Activated CD8-positive, alpha-beta memory T cell treated with anti-CD3 and anti-CD28 coated beads for 24 hours (primary cell): ENCODE measurements around the gene CCDC12.

ENCODE experiments used
- DNase-seq: peaks from one replicate; pipeline ENCODE4 v3.0.0-alpha.2; 2020

CCDC12 gene

DNA sequence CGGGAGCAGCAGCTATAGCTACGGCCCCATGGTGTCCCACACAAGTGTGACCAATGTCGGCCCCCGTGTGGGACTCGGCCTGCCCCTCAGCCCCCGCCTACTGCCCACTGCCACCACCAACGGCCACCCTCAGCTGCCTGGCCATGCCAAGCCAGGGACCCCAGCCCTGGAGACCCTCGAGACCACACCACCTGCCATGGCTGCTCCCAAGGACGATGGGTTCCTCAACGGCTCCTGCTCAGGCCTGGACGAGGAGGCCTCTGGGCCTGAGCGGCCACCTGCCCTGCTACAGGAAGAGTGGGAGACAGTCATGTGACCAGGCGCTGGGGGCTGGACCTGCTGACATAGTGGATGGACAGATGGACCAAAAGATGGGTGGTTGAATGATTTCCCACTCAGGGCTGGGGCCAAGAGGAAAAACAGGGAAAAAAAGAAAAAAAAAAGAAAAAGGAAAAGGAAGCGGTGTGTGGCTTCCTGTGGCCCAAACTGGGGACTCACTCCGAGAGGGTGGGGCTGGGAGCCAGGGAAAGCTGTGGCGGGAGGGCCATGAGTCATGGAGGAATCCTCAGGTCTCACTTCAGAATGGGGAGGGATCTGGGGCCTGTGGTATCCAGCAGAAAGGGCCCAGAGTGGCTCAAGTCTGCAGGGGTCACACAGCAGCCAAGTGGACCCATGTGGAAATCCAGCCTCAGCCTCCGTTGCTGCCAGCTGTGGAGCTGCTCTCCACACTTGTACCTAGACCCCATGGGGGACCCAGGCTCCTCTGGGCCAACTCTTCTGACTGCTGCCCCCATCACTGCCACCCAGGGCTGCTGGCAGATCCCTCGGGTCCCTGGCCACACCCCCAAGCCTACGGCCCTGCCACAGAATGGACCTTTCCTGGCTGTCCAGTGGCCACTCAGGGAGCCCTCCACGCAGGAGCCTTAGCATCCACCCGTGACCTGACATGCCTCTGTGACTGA lies 72.9 kb downstream of the CCDC12 start:
- no peak for DNase-seq

DNA sequence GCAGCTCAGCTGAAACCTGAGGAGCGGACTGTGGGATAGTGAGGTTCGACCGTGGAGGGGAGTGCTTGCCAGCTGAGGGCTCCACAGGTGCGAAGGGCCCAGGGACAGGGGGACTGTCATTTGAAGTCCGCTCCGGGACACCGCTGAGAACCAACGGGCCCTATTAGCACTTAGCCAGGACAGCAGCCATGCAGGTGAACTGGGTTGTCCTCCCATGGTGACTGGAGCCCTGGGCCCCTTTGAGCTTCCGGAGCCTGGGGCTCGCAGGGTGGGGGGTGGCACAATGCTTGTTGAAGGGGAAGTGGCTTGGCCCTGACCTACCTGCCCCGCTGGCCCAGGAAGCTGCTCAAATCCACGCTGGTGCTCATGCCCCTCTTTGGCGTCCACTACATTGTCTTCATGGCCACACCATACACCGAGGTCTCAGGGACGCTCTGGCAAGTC lies 74.3 kb downstream of the CCDC12 start:
- no peak for DNase-seq

DNA sequence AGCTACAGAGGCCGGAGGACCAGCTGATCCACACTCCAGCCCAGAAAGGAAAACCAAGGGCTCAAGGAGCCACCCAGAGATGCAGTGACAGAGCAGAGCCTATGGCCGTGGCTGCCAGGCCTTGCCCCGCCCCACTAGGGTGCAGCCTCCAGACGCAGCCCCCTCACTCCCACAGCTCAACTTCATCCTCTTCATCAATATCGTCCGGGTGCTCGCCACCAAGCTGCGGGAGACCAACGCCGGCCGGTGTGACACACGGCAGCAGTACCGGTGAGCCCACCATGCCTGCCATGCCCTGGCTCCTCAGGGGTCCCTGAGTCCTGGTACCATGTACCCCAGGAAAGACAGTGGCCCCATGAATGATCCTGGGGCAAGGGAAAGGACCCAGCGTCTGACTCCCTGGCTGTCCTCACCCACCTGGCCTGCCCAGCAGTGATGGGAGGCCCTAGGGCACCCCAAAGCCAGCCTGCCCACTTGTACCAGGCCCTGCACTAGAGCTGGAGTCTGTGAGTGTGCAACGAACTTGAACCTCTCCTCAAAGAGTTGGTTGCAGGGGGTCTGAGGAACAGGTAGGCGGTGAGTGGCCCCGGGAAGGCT lies 74.9 kb downstream of the CCDC12 start:
- DNase-seq, result no peak

DNA sequence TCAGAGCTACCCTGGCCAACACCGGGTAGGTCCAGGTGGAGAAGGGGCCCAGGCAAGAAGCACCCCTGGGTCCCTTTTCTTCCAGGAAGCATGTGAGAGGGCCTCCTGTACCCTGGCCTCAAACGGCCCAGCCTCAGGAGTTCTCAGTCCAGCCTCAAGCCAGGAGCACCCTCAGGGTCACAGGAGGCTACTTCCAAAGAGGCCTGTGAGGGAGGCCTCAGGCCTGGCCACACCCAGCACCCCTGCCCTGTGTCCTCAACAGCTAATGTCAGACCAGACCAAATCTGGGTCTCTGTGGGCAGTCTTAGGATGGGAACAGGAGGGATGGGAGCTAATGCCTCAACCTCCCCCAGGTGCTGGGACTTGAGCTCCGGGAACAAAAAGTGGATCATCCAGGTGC lies 75.5 kb downstream of the CCDC12 start:
- no peak for DNase-seq

DNA sequence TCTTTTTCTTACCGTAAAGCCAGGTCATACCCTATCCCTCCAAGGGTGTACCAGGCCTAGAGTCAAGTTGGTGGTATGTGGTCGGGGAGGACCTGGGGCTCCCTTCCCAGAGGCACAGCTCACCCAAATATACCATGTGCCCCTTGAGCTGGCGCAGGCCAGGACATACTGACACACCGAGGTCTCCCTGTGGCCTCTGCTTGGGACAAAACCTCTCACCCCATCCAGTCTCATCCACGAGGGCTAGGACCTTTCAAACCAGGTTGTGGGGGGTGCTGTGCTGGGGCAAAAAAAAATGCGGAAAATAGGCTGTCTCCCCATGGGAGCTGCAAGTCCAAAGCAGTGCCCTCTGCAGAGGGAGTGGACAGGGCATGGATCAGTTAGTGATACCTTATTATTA lies 76.2 kb downstream of the CCDC12 start:
- no peak for DNase-seq

DNA sequence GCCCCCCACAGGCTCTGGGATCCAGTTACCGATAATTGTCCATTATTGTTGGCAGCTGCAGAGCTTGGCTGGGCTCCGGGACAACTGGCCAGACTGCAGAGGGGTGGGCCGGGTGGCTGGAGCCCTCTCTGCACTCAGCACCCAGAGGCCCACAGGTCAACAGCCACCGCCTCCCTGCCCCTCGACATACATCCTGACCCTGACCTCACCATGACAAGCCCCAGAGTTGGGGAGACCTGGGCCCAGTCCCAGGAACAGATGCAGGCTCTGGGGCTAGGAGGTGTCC lies 76.6 kb downstream of the CCDC12 start:
- DNase-seq, result no peak

DNA sequence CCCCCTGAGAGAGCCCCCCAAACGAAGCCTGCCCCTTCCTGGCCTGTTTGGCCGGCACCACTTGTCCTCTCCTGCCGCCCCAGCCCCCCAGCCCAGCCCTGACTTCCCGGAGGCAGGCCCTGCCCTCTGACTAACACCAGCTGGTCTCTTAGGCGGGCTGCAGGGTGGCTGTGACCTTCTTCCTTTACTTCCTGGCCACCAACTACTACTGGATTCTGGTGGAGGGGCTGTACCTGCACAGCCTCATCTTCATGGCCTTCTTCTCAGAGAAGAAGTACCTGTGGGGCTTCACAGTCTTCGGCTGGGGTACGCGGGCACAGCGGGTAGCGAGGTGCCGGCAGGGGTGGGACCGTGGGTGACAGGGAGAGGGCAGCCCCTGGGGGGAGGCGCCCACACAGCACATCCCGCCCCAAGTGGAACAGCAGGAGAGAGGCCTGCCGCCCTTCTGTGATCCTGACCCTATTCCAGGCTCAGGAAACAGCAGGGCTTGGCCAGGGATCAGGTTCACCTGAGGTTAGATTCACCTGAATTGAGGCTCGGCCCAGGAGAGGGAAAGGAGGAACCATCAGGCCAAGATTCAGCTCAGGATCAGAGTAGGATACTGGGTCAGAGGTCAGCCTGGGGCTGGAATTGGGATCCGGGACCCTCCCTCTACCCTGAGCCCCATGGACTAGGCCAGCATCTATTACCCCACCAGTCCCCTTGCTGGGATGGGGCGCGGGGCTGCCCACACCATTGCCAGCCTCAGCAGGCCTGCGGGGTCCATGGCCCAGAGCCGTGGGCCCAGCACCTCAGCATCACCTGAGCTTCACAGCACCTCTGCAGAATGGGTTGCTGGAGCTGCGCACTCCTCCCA lies 77.2 kb downstream of the CCDC12 start:
- no peak for DNase-seq

DNA sequence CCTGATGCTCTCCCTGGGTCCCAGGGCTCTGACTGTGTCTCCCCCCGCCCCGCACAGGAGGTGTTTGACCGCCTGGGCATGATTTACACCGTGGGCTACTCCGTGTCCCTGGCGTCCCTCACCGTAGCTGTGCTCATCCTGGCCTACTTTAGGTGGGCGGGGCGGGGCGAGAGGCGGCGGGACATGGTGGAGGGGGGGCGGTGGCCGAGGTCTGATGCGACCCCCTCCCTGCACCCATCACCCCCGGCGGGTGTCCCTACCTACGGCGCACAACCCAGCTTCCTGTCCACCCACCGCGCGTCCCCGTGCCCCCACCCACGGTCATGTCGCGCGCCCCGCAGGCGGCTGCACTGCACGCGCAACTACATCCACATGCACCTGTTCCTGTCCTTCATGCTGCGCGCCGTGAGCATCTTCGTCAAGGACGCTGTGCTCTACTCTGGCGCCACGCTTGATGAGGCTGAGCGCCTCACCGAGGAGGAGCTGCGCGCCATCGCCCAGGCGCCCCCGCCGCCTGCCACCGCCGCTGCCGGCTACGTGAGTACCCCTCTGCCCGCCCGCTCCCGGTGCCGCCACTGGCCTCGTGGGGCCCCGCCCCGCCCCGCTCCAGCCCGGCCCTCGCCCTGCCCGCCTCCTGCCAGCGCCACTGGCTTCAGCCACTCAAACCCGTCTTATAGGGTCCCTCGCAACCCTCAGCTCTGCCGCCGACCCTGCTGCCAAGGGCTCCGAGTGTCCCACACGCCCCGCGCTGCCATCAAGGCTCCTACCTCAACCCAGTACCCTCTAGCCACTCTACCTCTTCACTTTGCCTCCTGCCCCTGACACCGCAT lies 78.0 kb downstream of the CCDC12 start:
- no peak for DNase-seq

DNA sequence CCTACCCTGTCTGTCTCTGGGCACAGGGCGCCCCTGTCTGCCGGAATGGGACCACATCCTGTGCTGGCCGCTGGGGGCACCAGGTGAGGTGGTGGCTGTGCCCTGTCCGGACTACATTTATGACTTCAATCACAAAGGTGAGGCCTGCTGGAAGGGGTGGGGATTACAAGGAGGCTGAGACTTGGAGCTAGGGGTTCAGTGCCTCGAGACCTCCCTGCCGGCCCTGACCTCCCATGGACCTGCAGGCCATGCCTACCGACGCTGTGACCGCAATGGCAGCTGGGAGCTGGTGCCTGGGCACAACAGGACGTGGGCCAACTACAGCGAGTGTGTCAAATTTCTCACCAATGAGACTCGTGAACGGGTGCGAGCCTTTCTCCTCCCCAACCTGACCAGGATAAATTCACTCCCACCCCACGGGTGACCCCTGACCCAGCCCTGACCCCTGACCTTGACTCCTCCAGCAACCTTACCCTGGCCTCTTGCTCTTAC lies 78.7 kb downstream of the CCDC12 start:
- no peak for DNase-seq

DNA sequence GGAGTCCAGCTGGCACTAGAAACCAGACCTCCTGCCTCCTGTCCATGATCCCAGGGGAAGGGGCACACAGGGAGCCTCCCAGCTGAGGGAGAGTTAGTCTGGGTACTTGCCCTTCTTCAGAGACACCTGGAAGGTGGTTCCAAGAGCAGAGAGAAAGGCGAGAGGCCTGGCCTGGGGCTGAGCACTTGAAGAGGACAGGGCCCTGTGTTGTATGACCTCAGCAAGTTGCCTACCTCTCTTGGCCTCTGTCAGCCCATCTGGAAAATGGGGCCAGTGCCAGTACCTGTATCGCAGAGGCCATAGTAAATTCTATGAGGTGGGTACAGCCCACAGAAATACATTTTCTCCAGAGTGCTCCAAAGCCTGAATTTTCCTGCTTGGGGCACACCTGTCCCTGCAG lies 79.5 kb downstream of the CCDC12 start:
- no peak for DNase-seq

DNA sequence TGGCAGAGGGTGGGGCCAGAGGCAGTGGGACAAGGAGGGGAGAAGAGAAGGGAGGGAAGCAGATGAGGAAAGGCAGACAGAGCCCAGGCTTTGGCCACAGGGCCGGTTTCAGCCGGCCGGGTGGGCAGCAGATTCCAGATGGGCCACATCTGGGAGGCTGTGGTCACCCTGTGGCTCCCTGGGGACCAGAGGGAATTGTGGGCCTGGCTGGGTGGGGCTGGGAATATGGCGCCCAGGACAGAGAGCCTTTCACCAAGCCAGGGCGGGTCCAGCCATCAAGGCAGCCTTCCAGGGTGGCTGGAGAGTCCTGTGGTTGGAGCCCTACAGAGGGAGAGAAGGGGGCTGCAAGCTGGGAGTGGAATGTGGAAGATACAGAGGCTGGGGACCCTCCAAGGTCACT lies 80.2 kb downstream of the CCDC12 start:
- no peak for DNase-seq

DNA sequence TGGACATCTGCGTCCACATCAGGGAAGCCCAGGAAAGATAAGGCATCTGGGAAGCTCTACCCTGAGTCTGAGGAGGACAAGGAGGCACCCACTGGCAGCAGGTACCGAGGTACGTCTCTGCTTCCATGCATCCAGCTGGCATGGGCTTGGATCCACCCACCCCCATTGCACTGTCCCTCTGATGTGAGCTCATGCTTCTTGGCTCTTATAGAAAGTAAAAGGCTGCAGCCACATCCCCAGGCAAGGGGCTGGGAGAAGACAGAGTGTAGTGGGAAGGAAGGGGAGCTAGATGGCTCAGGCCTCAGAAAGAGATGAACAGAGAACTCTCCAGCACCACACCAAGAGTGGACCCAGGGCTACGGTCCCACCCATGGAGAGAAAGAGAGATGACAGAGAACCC lies 80.8 kb downstream of the CCDC12 start:
- DNase-seq, result no peak

DNA sequence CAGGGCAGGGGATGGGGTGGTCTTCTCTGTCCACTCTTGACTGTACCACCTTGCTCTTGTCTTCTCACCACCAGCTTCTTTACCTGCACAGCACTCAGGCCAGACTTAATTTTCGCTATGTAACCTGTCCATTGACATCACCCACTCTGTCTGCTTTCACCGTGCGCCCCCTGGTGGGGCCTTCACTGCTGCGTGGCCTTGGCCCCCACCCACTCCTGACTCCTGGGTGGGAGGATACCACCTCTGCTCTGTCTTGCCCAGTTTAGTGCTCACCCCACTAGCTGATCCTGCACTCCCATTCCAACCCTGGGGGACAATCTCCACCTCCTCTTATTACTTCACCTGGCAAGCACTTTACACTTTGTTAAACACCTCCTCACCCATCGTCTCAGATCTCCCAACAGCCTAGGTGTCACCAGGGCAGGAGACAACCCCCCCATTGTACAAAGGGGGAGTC lies 81.3 kb downstream of the CCDC12 start:
- DNase-seq, result peak; percentile 92

DNA sequence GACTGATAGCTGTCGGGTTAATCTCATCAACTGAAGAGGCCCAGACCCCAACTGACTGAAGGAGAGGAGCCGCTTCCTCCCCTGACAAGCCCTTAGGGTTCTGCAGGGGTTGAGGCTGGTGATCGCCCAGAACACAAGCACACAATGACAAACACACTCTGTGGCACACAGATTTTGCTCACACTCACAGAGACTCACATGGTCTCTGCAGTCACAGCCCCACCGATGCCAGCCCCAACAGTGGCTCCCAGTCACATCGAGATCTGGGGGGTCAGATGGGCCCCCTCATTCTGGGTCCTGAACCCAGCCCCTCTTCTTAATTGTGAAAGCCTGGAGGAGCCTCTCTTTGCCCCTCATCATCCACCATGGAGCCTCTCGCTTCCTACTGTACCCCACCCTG lies 82.3 kb downstream of the CCDC12 start:
- DNase-seq, result no peak

DNA sequence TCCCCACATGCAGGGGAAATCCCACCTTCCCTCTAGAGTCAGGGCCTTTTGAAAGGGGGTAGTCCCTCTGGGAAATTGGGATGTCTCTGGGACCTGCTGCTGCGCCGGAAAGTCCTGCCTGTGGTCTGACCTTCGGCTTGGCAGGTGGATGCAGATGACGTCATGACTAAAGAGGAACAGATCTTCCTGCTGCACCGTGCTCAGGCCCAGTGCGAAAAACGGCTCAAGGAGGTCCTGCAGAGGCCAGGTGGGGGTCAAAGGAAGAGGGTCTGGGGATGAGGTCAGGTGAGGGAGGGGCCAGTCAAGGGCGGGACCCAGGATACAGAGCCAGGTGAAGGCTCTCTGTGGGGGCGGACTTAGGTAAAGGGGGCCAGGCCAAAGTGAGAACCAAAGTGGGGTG lies 82.8 kb downstream of the CCDC12 start:
- no peak for DNase-seq

DNA sequence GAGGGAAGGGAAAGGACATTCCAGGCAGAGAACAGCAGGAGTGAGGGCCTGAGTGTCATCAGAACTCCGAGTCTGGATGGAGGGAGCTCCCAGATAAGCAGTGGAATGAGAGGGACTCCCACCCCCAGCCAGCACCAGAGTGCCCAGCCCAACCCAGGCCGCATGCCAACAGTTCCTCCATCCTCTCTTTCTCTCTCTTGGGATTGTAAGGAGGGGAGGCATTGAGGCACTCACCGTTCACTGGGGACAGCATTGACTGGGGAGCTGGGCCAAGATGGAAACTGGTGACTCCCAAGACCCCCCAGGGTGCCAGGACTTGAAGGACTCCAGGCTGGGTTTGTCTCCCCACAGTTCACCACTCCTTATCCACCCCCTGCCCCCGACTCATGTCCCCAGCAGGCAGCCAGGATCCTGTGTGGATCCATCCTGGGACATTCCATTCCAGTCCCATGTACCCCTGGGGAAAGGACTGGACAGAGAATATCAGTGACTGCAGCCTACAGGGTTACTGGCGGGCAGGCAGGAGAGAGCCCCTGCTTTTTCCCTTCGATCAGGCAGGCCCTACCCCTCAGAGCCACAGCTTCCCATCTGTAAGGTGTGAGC lies 83.3 kb downstream of the CCDC12 start:
- no peak for DNase-seq

DNA sequence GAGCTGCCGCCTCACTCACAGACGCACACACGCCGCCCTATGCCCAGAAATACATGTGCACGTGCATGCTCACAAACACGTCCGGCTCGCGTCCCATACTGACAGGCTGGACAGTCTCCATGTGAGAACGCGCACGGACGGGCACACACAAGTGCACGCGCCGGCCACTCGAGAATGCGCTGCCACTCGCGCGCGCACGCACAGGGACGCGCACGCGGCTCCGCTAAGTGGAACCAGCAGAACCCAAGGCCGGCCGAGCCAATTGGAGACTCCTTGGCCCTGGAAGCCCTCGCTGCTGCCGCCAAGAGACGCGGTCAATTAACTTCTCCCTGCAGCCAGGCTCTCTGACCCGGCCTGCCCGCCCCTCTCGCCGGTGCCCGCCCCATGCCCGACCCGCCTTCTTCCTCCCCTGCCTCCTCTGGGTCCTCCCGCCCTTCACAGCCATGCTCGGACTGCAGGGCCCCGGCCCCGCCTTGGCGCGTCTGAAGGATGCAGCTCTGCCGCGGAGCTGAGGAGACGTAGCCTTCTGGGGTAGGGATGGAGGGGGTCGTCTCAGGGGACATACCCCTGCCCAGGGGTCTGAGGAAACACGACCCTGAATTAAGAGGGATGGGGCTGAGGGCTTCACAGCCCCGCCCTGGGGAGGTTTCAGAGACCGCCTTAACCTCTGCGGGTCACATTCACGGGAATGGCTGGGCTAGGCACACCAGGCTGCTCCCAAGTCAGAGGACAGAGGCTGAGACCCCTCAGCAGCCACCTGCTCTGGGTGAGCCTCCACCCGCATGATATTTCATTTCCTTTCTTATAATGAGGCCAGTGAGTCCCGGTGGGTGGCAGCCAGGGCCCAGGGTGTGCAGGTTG lies 84.0 kb downstream of the CCDC12 start:
- DNase-seq, result no peak

DNA sequence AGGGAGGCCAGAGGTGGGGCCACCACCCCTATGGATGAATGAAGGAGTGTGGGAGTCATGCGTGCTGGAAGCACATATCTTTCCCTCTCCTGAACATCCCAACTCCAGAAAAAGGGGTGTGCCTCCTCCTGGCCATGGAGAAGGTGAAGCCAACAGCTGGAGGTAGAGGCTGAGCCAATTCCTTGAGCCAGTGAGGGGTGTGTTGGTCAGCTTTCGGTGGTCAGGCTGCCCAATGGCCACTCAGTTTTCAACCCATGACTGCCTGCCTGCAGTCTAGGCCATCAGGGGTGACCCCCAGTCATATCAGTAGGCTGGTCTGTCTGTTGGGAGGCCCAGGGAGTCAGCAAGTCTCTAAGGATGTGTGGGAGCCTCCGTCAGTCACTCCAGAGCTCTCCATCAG lies 85.4 kb downstream of the CCDC12 start:
- DNase-seq, result no peak

DNA sequence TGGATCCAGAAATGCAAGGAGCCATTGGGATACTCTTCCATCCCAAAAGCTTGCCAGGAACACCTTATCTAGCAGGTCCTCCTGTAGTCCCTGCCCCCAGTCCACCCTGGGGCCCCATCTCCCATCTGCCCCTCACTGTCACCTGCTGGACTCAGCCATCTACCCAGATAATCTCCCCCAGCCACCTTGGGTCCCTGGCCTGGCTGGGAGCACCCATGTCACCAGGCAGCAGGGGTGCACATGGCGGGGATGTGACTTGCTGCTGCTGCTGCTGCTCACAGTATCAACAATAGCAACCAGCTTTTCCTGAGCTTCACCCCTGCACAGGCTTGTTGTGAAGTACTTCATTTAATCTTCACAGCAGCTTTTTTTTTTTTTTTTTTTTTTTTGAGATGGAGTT lies 86.4 kb downstream of the CCDC12 start:
- DNase-seq, result no peak

DNA sequence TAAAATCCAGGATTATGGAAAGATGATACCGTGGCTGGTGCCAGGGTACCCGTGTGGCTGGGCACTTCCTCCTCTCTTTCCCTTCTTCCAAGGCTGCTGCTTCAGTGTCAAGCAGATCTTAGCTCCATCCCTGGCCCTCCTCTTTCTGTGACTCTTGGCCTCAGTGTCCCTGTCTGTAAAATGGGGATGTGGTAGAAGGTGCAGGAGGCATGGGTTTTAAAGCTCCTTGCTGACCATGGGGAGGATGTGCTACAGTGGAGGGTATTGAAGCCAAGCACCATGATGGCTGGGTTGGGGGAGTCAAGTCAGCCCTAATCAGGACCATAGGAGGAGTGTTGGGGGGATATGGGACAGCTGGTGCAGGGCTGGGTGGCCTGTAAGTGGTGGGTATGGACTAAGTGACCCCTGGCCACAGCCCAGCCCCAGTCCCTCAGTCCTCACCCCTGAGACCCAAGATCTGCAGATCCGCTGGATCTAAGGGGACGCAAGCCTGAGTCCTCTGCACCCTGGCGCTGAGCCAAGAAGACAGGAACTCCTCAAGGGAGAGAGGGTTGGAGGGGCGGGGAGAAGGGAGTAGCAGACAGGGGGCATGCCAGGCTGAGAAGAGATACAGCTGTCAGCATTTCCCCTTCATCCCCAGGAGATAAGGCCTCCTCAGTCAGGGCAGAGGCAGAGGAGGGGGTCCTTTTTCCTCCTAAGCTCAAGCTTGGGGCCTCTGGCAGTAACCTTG lies 87.0 kb downstream of the CCDC12 start:
- DNase-seq, result no peak
